H1 (cell line): ENCODE measurements around the gene STARD3. TPM values are rescaled to one million over a fixed set of nuclear protein-coding genes. Genes with fewer than 3 reads are reported as not detected.

Experiments used
- CTCF ChIA-PET: fragments of 300-600 bp; sonication (Branson Sonifier 250); formaldehyde crosslinking; loops from one replicate; lab custom pipeline; 2021; ENCODE audit not compliant: partially characterized antibody; lab: Charles Lee
- POLR2A ChIA-PET: fragments of 300-600 bp; sonication (Branson Sonifier 250); formaldehyde crosslinking; loops from one replicate; lab custom pipeline; 2021; ENCODE audit warnings: inconsistent platforms; ENCODE audit not compliant: partially characterized antibody; lab: Charles Lee
- DNase-seq, 2 experiments: peaks; one replicate each; pipeline versions ENCODE4 v3.0.0 to v3.0.0-alpha.2; 2010 to 2022; ENCODE audit warnings: low spot score in 2 of 2, low read depth in 1 of 2, mixed read lengths in 1 of 2
- FAIRE-seq: peaks from 2 replicates; lab custom pipeline; 2011; peaks lifted over from hg19 to GRCh38; lab: Jason Lieb, UNC
- H2AFZ ChIP-seq: 2 replicates; pipeline ENCODE4 v1.8.1; 2012; ENCODE audit warnings: low read length, inconsistent platforms
- H2AK5ac ChIP-seq: 2 replicates; pipeline ENCODE4 v1.6.1; 2013; ENCODE audit warnings: low read depth, low read length
- H2BK120ac ChIP-seq: replicated peaks from 2 replicates; pipeline ENCODE3; 2013; ENCODE audit warnings: low read depth, low read length, inconsistent platforms
- H2BK12ac ChIP-seq: 2 replicates; pipeline ENCODE4 v1.6.1; 2013; ENCODE audit warnings: low read depth, low read length
- H2BK15ac ChIP-seq: 2 replicates; pipeline ENCODE4 v1.6.1; 2013; ENCODE audit warnings: low read length
- H2BK20ac ChIP-seq: 2 replicates; pipeline ENCODE4 v1.6.1; 2013; ENCODE audit warnings: low read length
- H2BK5ac ChIP-seq: 2 replicates; pipeline ENCODE4 v1.6.1; 2013; ENCODE audit warnings: low read depth, low read length
- H3K14ac ChIP-seq: 2 replicates; pipeline ENCODE4 v1.6.1; 2013; ENCODE audit warnings: inconsistent platforms; ENCODE audit not compliant: insufficient read length
- H3K18ac ChIP-seq: 2 replicates; pipeline ENCODE4 v1.6.1; 2013; ENCODE audit warnings: low read length; ENCODE audit errors: extremely low read depth
- H3K23ac ChIP-seq: 2 replicates; pipeline ENCODE4 v1.6.1; 2013; ENCODE audit warnings: inconsistent platforms; ENCODE audit not compliant: insufficient read length
- H3K23me2 ChIP-seq: 2 replicates; pipeline ENCODE4 v1.6.1; 2013; ENCODE audit warnings: low read depth, low read length
- H3K27ac ChIP-seq: 2 replicates; pipeline ENCODE4 v1.6.1; 2011; ENCODE audit warnings: low read depth, low read length, inconsistent platforms
- H3K27me3 ChIP-seq, 4 experiments: replicated peaks in 1 of 4; 1 replicate in 1 of 4; 2 replicates in 3 of 4; pipeline versions ENCODE4 v1.6.1 to v1.8.1; 2011 to 2013; ENCODE audit warnings: low read length in 3 of 4, mild to moderate bottlenecking in 3 of 4, inconsistent platforms in 2 of 4, mixed read lengths in 2 of 4, moderate library complexity in 1 of 4; ENCODE audit not compliant: control insufficient read depth in 3 of 4, insufficient read depth in 3 of 4; ENCODE audit errors: extremely low read depth in 1 of 4
- H3K36me3 ChIP-seq, 4 experiments: 2 replicates each; pipeline versions ENCODE4 v1.6.1 to v1.8.1; 2011 to 2013; ENCODE audit warnings: mild to moderate bottlenecking in 4 of 4, low read length in 3 of 4, moderate library complexity in 2 of 4, control low read depth in 1 of 4, inconsistent platforms in 1 of 4; ENCODE audit not compliant: insufficient read depth in 4 of 4, control insufficient read depth in 2 of 4
- H3K4ac ChIP-seq: replicated peaks from 2 replicates; pipeline ENCODE3; 2013; ENCODE audit warnings: low read length, low read depth, mixed read lengths, inconsistent platforms; ENCODE audit not compliant: insufficient read length
- H3K4me1 ChIP-seq, 4 experiments: replicated peaks in 1 of 4; 1 replicate in 1 of 4; 2 replicates in 3 of 4; pipeline versions ENCODE4 v1.6.1 to v1.8.1; 2011 to 2013; ENCODE audit warnings: low read length in 3 of 4, inconsistent platforms in 2 of 4, mixed read lengths in 1 of 4; ENCODE audit not compliant: insufficient read depth in 4 of 4, control insufficient read depth in 3 of 4
- H3K4me2 ChIP-seq, 2 experiments: 2 replicates each; pipeline versions ENCODE4 v1.6.1 to v1.8.1; 2011 to 2013; ENCODE audit warnings: low read depth in 2 of 2, low read length in 2 of 2, control low read depth in 1 of 2, inconsistent platforms in 1 of 2, mild to moderate bottlenecking in 1 of 2; ENCODE audit not compliant: insufficient read depth in 1 of 2
- H3K4me3 ChIP-seq, 4 experiments: fragments of 200-600, 300-600 bp in 1 of 4; sonication (generic), shearing (Covaris generic), sonication (Bioruptor Twin) in 1 of 4; 2 replicates each; pipeline versions ENCODE4 v1.5.1 to v1.8.1; 2011 to 2016; ENCODE audit warnings: low read length in 4 of 4, low read depth in 3 of 4, control low read depth in 2 of 4, inconsistent platforms in 2 of 4, mild to moderate bottlenecking in 2 of 4, mixed read lengths in 1 of 4, moderate library complexity in 1 of 4; ENCODE audit not compliant: insufficient read depth in 2 of 4; ENCODE audit errors: extremely low read depth in 1 of 4
- H3K56ac ChIP-seq: replicated peaks from 2 replicates; pipeline ENCODE3; 2013; ENCODE audit warnings: low read depth, mild to moderate bottlenecking, mixed read lengths, low read length, inconsistent platforms; ENCODE audit not compliant: insufficient read length
- H3K79me1 ChIP-seq: 2 replicates; pipeline ENCODE4 v1.6.1; 2013; ENCODE audit warnings: low read depth, low read length, control low read depth
- H3K79me2 ChIP-seq, 2 experiments: 2 replicates each; pipeline versions ENCODE4 v1.6.1 to v1.8.1; 2012 to 2013; ENCODE audit warnings: low read length in 2 of 2, mild to moderate bottlenecking in 2 of 2, inconsistent platforms in 1 of 2; ENCODE audit not compliant: insufficient read depth in 2 of 2, control insufficient read depth in 1 of 2
- H3K9ac ChIP-seq, 4 experiments: replicated peaks in 1 of 4; 1 replicate in 1 of 4; 2 replicates in 3 of 4; pipeline versions ENCODE4 v1.6.1 to v1.8.1; 2011 to 2013; ENCODE audit warnings: low read depth in 3 of 4, low read length in 3 of 4, control low read depth in 2 of 4, mild to moderate bottlenecking in 2 of 4, moderate library complexity in 2 of 4, inconsistent platforms in 1 of 4; ENCODE audit errors: extremely low read depth in 1 of 4
- H3K9me3 ChIP-seq, 2 experiments: 2 replicates each; pipeline versions ENCODE4 v1.6.1 to v1.8.1; 2012 to 2013; ENCODE audit warnings: mild to moderate bottlenecking in 2 of 2, moderate library complexity in 2 of 2, control low read depth in 1 of 2, inconsistent platforms in 1 of 2, low read depth in 1 of 2, low read length in 1 of 2, mixed read lengths in 1 of 2; ENCODE audit not compliant: insufficient read depth in 2 of 2
- H4K20me1 ChIP-seq, 2 experiments: replicated peaks in 1 of 2; 2 replicates each; pipeline versions ENCODE3 to v1.8.1; 2011 to 2013; ENCODE audit warnings: inconsistent platforms in 2 of 2, low read length in 2 of 2, mild to moderate bottlenecking in 1 of 2; ENCODE audit not compliant: insufficient read depth in 2 of 2, control insufficient read depth in 1 of 2
- H4K5ac ChIP-seq: 2 replicates; pipeline ENCODE4 v1.6.1; 2013; ENCODE audit warnings: low read length, low read depth, mixed read lengths, inconsistent platforms; ENCODE audit not compliant: insufficient read length
- H4K8ac ChIP-seq: 2 replicates; pipeline ENCODE4 v1.8.0; 2013; ENCODE audit warnings: mild to moderate bottlenecking, moderate library complexity, low read length, inconsistent platforms; ENCODE audit not compliant: insufficient read depth; ENCODE audit errors: extremely low read depth
- H4K91ac ChIP-seq: replicated peaks from 2 replicates; pipeline ENCODE3; 2013; ENCODE audit warnings: low read length, mixed read lengths, inconsistent platforms; ENCODE audit not compliant: insufficient read length
- ASH2L ChIP-seq: fragments of 200-600, 300-600 bp; sonication (generic); IDR thresholded peaks from one replicate; pipeline ENCODE4 v1.7.1; 2017; ENCODE audit warnings: low read length
- ATF2 ChIP-seq: IDR thresholded peaks from 2 replicates; pipeline ENCODE4 v1.6.1; 2012; ENCODE audit warnings: low read length, inconsistent platforms
- BACH1 ChIP-seq: IDR thresholded peaks from 2 replicates; pipeline ENCODE4 v1.6.1; 2012; ENCODE audit warnings: low read length, improper control_type of control experiment
- BCL11A ChIP-seq, 2 experiments: IDR thresholded peaks; one replicate each; pipeline ENCODE4 v1.6.1; 2011; ENCODE audit warnings: low read depth in 2 of 2, low read length in 2 of 2, mild to moderate bottlenecking in 2 of 2
- CEBPB ChIP-seq: IDR thresholded peaks from 2 replicates; pipeline ENCODE4 v1.6.1; 2012; ENCODE audit warnings: low read depth, low read length
- EZH2 ChIP-seq: fragments of 200-600 bp; sonication (generic); IDR thresholded peaks from 2 replicates; pipeline ENCODE4 v1.7.1; 2012; ENCODE audit warnings: low read depth, mild to moderate bottlenecking, moderate library complexity, low read length, inconsistent platforms; ENCODE audit not compliant: severe bottlenecking
- GABPA ChIP-seq: IDR thresholded peaks from 2 replicates; pipeline ENCODE4 v1.6.1; 2011; ENCODE audit warnings: mild to moderate bottlenecking, low read length, moderate library complexity, borderline replicate concordance; ENCODE audit not compliant: insufficient read depth
- HDAC6 ChIP-seq: IDR thresholded peaks from one replicate; pipeline ENCODE4 v1.7.1; 2012; ENCODE audit warnings: low read depth, mild to moderate bottlenecking, inconsistent platforms, low read length, moderate library complexity
- JUN ChIP-seq: IDR thresholded peaks from 2 replicates; pipeline ENCODE4 v1.6.1; 2011; ENCODE audit warnings: low read depth, mild to moderate bottlenecking, improper control_type of control experiment, low read length
- NANOG ChIP-seq: IDR thresholded peaks from 2 replicates; pipeline ENCODE4 v1.6.1; 2011; ENCODE audit warnings: low read length, low read depth, mild to moderate bottlenecking, inconsistent platforms; ENCODE audit not compliant: insufficient read depth, poor library complexity, severe bottlenecking
- SUZ12 ChIP-seq: fragments of 200-600 bp; sonication (generic); IDR thresholded peaks from 2 replicates; pipeline ENCODE4 v1.6.1; 2012; ENCODE audit warnings: mild to moderate bottlenecking, inconsistent platforms, low read length, moderate library complexity, mixed read lengths
- TAF7 ChIP-seq: optimal IDR thresholded peaks from 2 replicates; pipeline ENCODE3; 2011; ENCODE audit warnings: low read depth, mild to moderate bottlenecking, inconsistent platforms, low read length, moderate library complexity, borderline replicate concordance
- WGBS, 2 experiments: shearing (Covaris generic) in 1 of 2; methylation state at CpG; one replicate each; pipeline versions ENCODE4 v1.1.6 to v1.1.7; 2013 to 2015; ENCODE audit warnings: low lambda C conversion rate in 2 of 2, mixed read lengths in 2 of 2, inconsistent platforms in 1 of 2, low coverage in 1 of 2, missing lambda C conversion rate in 1 of 2; ENCODE audit not compliant: insufficient replicate concordance in 2 of 2, insufficient coverage in 1 of 2, insufficient read length in 1 of 2; ENCODE audit errors: extremely low coverage in 1 of 2, missing lambda C conversion rate in 1 of 2; 5-methylcytosine and 5-hydroxymethylcytosine counted together
- polyA plus RNA-seq, 7 experiments: library from polyadenylated mRNA; depleted of rRNA in 3 of 7; stranded (reverse) in 5 of 7; unstranded in 2 of 7; fragments of >200 nt in 5 of 7; fragments of 200-250 nt in 2 of 7; gene quantifications; 1 replicate in 5 of 7; 2 replicates in 1 of 7; 4 replicates in 1 of 7; pipeline versions ENCODE4 v1.2.1 to v1.2.3, GENCODE V29; 2011 to 2013; ENCODE audit warnings: missing spikeins in 2 of 7, mixed read lengths in 2 of 7
- total RNA-seq: library from RNA; stranded (reverse); fragmentation: NEBNext Ultra II Directional; extraction: Animal tissue kit (Norgen Biotek cat#: 25700); gene quantifications from 2 replicates; pipeline ENCODE4 v1.2.1, GENCODE V29; 2021

The STARD3 gene
- total and polyA plus RNA-seq, 2 of the 8 experiments (the other 6 are each of a cell fraction or from before 2014, with no cell fraction given) = 47.6 to 80.3 TPM

- Histone ChIP-seq H3K79me1 (0 out of 2 replicates have a peak, but pooled peaks cover 2% of the 10 kb centered on the region), H4K8ac (no peak overlapping the region), H2BK5ac (no peak overlapping the region), H3K79me2 (0 out of 4 replicates have a peak, but pooled peaks cover 0 to 2% of the 10 kb centered on the region in 2 experiments), H3K36me3 (peaks cover 0 to 9% (median 3%) of the 10 kb centered on the region in 4 experiments; a peak in 3 of 8 replicates), H3K4me2 (no peak overlapping the region), H3K27ac (no peak overlapping the region), H2BK20ac (no peak overlapping the region), H3K23me2 (no peaks in the 10 kb centered on the region), H2BK12ac (no peak overlapping the region), H2BK15ac (no peak overlapping the region), H3K56ac (no peak overlapping the region), H2BK120ac (no peak overlapping the region), H4K5ac (no peak overlapping the region), H3K18ac (no peak overlapping the region), H3K9me3 (no peaks in the 10 kb centered on the region), H2AFZ (no peak overlapping the region), H3K14ac (no peak overlapping the region), H3K27me3 (no peaks in the 10 kb centered on the region), H2AK5ac (no peak overlapping the region), H3K23ac (no peak overlapping the region), H4K91ac (no peak overlapping the region), H3K4ac (no peak overlapping the region), H3K4me1 (peaks cover 0 to 30% (median 24%) of the 10 kb centered on the region in 4 experiments; a peak in 6 of 7 replicates), H3K4me3 (no peak overlapping the region), H3K9ac (no peak overlapping the region), H4K20me1 (no peaks in the 10 kb centered on the region)
- ChIA-PET POLR2A (interaction anchor here (1.0 to 32.5 kb wide), 2 partner anchors 8 to 31 kb away, joined by 3 to 708 read pairs; partner anchors contain the start of genes ERBB2, PGAP3 and PNMT), CTCF (interaction anchor here (0.5 to 52.4 kb wide), 6 partner anchors 9 to 71 kb away, joined by 3 to 1885 read pairs (median 4); partner anchors contain the start of genes PNMT, PPP1R1B and STARD3)
- DNase-seq (no peak), FAIRE-seq (no peak)
- 86% methylated on average over 5 of the region's 5 CpGs; no CpG with 5 or more reads in 1 of the 2 experiments for WGBS, 2 experiments
- TF ChIP-seq TAF7 = no peak
- TF ChIP-seq GABPA = no peak
- TF ChIP-seq ATF2 = no peak
- TF ChIP-seq CEBPB = no peak
- TF ChIP-seq ASH2L = no peak
- no peak for TF ChIP-seq JUN
- TF ChIP-seq SUZ12 = no peak
- TF ChIP-seq NANOG = no peak
- TF ChIP-seq EZH2 = no peak
- TF ChIP-seq HDAC6 = no peak
- TF ChIP-seq BACH1 = no peak
- no peak for TF ChIP-seq BCL11A (IDR thresholded peaks at IDR 0.05; ENCODE audit: low read depth in 2 of 2, low read length in 2 of 2)
Observed at GRCh38 chr17:39660011-39660360, 23.0 kb downstream of the STARD3 start.
